ENCODE data around the gene TBC1D22A. TPM values are rescaled to one million over a fixed set of nuclear protein-coding genes. Genes with fewer than 3 reads are reported as not detected.

Gene TBC1D22A
- total RNA-seq, 2 donors from 2014 or later, result 11.5 to 15.4 TPM

DNA sequence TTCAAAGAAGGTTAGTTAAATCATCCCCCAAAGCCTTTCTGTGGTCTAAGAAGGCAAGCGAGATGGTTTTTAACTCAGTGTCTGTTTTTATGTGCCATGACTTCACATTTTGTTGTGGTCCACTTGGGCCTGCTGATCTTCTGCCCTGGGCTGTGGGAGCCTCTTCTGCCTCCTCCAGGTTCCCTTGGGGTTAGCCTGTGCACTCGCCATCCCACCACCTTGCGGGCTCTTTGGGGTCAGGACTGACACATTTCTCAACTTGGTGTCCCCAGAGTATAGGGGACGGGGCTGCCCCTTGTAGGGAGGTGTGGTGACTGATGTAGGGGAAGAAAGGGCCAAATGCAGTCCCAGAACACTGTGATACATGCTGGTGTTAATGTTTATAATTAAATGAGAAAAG, 207.0 kb downstream of the TBC1D22A start:
- H3K36me3 ChIP-seq, result peaks cover 4% of the 10 kb centered on the region
- no peaks in the 10 kb centered on the region for H3K9me3 ChIP-seq
- no peak for DNase-seq (ENCODE audit: low spot score)
- no peak overlapping the region for H3K27ac ChIP-seq
- TF ChIP-seq, protein P1, sequence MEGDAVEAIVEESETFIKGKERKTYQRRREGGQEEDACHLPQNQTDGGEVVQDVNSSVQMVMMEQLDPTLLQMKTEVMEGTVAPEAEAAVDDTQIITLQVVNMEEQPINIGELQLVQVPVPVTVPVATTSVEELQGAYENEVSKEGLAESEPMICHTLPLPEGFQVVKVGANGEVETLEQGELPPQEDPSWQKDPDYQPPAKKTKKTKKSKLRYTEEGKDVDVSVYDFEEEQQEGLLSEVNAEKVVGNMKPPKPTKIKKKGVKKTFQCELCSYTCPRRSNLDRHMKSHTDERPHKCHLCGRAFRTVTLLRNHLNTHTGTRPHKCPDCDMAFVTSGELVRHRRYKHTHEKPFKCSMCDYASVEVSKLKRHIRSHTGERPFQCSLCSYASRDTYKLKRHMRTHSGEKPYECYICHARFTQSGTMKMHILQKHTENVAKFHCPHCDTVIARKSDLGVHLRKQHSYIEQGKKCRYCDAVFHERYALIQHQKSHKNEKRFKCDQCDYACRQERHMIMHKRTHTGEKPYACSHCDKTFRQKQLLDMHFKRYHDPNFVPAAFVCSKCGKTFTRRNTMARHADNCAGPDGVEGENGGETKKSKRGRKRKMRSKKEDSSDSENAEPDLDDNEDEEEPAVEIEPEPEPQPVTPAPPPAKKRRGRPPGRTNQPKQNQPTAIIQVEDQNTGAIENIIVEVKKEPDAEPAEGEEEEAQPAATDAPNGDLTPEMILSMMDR (IDR thresholded peaks at IDR 0.05), result no peak
- no peaks in the 10 kb centered on the region for H3K27me3 ChIP-seq
- peaks cover 0 to 24% of the 10 kb centered on the region in 2 donors for H3K4me1 ChIP-seq
- no peak overlapping the region for H3K4me3 ChIP-seq

DNA sequence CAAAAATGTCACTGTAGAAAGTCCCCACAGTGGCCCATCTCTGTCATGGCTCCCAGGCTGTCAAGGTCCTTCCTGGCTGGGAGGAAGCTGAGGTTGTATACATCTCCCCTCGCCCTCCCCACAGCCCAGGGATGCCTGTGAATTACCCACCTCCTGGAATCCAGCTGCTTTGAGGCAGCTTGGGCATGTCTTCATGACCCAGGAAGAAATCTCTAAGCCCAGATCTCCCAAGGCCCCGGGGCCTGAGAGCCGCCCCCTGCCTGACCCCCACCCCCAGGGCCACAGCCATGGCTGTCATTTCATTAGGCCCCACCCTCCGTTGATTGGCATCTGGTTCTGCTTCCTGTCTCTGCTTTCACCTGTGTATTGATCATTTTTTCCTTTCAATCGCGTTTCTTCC, 207.5 kb downstream of the TBC1D22A start:
- Histone ChIP-seq H3K9me3 (no peaks in the 10 kb centered on the region), H3K36me3 (peaks cover 8% of the 10 kb centered on the region), H3K27ac (no peak overlapping the region), H3K4me3 (no peak overlapping the region), H3K4me1 (peaks cover 0 to 24% of the 10 kb centered on the region in 2 donors), H3K27me3 (no peaks in the 10 kb centered on the region)
- no peak for DNase-seq (ENCODE audit: low spot score)
- TF ChIP-seq, protein P1 (IDR thresholded peaks at IDR 0.05), result no peak

DNA sequence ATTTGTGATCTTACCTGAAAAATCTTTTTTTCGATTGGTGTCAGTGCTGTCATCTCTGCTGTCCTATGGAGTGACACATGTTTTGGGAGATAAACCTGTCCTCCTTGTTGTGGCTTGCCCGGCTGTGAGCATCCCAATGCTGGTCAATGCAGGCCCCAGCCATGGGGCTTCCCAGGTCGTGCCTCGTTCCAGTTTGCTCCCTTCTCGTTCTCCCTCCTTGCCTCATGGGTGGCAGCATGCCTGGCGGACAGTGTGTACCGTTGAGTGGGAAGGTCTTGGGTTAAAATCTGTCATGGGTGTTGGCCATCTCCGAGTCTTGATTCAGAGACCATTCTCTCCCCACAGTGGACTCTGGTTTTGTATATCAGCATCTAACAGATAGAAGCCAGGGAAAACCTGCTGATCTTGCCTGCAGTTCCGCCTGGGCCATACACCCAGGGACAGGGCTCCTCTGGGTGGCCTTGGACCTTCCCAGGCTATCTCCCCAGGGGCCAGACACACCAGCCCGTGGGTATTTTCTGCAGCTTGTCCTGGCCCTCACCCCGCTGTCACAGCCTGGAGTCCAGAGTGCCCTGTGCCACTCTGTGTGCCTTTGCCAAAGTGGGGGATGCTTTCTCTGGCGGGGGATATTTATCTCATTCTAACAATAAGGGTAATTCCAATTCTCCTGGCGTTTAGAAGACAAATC, 208.1 kb downstream of the TBC1D22A start:
- TF ChIP-seq, protein P1 (IDR thresholded peaks at IDR 0.05), result no peak
- H3K4me1 ChIP-seq, result peaks cover 0 to 24% of the 10 kb centered on the region in 2 donors
- H3K4me3 ChIP-seq, result no peak overlapping the region
- peak overlapping the region; percentile 37 to 61 for H3K27ac ChIP-seq
- H3K36me3 ChIP-seq, result peaks cover 8% of the 10 kb centered on the region
- H3K9me3 ChIP-seq, result no peaks in the 10 kb centered on the region
- no peaks in the 10 kb centered on the region for H3K27me3 ChIP-seq
- DNase-seq (ENCODE audit: low spot score), result no peak

DNA sequence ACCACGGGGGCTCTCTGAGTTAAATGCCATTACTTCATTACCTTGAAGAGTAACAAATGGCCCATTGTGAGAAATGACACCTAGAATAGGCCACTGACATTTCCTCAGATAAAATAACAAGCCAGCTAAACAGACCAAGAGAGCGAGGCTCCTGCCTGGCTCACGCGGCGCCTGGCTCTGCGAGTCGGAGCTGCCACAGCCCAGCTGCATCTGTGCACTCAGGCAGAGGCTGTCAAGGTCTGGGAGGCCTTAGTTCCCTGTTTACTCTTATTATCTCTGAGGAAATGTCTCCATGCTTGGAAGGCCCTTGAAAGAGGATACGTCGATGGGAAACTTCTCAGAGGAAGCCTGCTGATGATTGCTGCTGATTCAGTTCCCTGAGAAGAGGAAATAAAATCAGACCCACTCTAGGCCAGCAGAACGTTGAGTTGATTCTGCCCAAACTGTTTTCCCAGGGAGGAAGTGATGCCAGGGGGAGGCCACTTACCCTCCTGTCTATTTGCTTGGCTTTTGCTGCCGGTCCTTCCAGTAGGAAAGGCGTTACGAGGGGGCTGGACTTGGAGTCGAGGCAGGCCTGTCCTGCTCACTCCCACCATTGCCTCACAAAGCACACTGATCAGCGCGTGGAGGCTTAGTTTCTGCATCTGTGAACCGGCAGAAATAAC, 208.8 kb downstream of the TBC1D22A start:
- peak; percentile 64 for DNase-seq (ENCODE audit: low spot score)
- peaks cover 8% of the 10 kb centered on the region for H3K36me3 ChIP-seq
- peak overlapping the region; percentile 37 to 61 for H3K27ac ChIP-seq
- TF ChIP-seq, protein P1 (IDR thresholded peaks at IDR 0.05), result no peak
- no peaks in the 10 kb centered on the region for H3K9me3 ChIP-seq
- no peaks in the 10 kb centered on the region for H3K27me3 ChIP-seq
- H3K4me3 ChIP-seq, result no peak overlapping the region
- H3K4me1 ChIP-seq, result peaks cover 0 to 24% of the 10 kb centered on the region in 2 donors

DNA sequence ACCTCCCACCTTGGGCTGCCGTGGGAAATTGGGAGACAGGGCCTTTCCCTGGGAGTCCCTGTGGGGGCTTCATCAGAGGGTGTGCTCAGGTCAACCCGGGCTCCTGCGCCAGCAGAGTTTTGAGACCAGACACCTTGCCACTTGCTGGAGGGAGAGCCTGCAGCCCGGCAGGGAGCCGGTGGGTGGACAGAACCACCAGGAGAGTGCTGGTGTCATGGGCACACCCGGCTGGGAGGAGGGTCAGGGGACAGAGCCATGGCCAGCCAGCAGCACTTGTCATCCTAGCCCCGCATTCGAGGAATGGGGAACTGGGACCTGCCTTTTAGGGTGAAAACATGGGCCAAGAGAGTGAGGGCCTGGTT, 209.3 kb downstream of the TBC1D22A start:
- Histone ChIP-seq H3K27me3 (no peaks in the 10 kb centered on the region), H3K9me3 (no peaks in the 10 kb centered on the region), H3K27ac (peak overlapping the region; percentile 37 to 61), H3K4me3 (no peak overlapping the region), H3K36me3 (peaks cover 8% of the 10 kb centered on the region), H3K4me1 (peaks cover 0 to 24% of the 10 kb centered on the region in 2 donors)
- no peak for DNase-seq (ENCODE audit: low spot score)
- TF ChIP-seq, protein P1 (IDR thresholded peaks at IDR 0.05), result no peak

All from right atrium auricular region (tissue), 2 donors.